GOT3 (cell line): ENCODE data around the gene LRP1.

Experiments
- DNase-seq: peaks from one replicate; lab custom pipeline; 2025; ENCODE audit warnings: mixed read lengths; lab: John Stamatoyannopoulos, UW

LRP1 gene

DNA sequence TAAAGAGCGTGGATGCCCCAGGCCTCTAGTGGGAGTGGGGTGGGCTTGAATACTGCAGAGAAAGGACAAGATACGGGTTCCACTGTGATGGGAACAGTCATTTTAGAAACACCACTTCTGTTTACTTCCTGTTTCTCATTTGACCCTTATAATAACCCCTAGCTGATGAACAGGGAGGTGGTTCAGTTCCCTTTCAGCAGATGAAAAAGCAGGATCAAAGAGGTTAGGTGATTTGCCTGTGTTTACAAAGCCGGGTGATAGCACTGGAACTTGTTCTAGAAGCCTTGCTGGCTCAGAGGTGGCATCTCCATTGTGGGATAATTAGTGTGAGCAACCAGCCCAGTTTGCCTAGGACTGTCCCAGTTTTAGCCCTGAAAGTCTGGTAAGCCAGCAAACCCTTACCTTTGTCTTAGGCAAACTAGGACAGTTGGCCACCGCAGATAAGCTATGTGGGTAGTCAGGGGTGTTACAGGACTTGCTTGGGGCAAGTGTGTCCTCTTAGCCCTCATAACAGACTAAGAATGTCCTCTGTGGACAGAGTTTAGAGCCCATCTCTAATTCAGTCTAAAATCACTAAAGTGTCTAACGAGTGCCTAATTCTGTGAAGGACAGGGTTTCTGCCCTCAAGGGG, 26.6 kb downstream of the LRP1 start:
- no peak for DNase-seq

DNA sequence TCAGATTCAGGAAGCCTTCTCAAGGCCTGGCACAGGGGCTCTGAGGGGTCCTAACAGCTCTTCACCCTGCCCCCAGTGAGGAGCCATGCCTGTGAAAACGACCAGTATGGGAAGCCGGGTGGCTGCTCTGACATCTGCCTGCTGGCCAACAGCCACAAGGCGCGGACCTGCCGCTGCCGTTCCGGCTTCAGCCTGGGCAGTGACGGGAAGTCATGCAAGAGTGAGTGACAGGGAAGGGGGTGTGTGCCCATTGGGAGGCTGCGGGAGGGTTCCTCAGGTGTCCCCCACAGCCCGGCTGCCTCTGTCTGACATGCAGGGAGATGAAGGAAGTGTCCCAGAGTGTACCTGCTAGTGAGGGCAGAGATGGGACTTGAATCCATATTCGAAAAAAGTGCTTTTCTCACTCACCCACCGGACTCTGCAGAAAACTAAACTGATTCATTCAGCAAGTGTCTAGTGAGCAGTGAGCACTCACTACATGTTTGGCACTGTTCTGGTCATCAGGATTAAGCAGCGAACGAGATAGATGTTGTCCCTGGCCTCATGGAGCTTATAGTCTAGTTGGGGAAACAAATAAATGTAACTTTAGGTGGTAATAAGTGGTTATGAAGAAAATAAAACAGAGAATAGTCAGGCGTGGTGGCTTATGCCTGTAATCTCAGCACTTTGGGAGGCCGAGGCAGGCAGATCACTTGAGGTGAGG, 28.6 kb downstream of the LRP1 start:
- DNase-seq = no peak

DNA sequence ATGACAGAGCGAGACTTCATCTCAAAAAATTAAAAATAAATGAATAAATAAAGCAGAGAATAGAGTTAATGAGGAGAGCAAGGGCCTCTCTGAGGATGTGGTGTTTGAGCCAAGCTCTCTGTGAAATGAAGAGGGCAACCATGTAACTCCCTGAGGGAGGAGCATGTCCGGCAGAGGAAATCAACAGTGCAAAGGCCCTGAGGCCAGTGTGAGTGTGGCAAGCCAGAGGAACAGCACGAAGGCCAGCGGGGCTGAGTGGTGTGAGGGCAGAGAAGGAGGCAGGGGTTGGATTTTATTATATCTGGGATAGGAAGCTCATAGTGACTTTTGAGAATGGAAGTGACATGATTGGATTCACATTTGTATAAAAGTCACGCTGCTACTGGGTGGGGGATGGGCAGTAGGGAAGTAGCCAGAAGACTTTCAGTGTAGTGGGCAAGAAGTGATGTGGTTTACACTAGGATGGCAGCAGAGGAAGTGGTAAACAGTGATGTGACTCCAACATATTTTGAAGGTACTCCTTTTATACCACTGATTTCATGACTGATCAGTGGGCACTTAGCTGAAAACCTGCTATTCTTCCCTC, 29.4 kb downstream of the LRP1 start:
- DNase-seq = no peak

DNA sequence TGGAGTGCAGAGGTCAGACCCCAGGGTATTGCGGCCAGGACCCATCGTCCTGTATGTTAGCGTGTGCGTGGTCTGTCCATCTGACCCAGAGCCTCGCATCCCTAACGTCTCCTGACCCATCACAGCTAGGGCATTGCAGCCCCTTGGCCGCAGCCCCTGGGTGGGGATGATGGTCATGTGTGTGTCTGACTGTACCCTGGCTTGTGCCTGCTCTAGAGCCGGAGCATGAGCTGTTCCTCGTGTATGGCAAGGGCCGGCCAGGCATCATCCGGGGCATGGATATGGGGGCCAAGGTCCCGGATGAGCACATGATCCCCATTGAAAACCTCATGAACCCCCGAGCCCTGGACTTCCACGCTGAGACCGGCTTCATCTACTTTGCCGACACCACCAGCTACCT, 29.9 kb downstream of the LRP1 start:
- DNase-seq = no peak

DNA sequence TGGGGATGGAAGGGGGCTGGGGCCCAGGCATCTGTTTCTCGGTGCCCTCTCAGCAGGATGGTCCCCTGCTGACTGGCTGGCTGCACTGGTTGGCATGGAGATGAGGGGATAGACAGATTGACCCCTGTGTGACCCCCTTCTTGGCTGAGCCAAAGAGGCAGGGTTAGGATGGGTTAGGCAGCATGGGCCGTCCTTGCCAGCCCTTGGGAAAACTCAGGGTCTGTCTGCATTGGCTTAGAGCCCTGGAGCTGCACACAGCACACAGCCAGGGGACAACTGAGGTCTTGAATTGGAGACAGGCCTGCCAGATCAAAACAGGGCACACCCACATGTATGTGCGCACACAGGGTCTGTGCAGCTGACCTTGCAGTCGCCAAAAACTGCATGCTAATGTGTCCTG, 30.4 kb downstream of the LRP1 start:
- no peak for DNase-seq

DNA sequence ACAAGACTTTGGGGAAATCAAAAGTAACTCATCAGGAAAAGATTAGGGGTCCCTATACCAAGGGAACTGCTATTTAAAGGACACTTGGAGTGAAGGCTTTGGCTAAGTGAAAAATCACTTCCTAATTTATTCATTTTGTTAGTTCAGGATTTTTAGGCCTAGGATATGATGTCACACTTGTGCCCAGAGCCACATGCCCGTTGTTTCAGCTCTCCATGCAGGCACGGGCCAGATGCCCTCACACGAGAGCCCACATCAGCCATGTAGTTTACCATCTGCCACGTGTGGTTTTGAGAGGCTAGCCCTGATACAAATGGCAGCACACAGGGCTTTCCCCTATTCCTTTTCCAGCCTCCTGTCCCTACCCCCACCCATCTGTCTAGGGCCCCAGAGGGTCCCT, 31.0 kb downstream of the LRP1 start:
- DNase-seq = no peak

DNA sequence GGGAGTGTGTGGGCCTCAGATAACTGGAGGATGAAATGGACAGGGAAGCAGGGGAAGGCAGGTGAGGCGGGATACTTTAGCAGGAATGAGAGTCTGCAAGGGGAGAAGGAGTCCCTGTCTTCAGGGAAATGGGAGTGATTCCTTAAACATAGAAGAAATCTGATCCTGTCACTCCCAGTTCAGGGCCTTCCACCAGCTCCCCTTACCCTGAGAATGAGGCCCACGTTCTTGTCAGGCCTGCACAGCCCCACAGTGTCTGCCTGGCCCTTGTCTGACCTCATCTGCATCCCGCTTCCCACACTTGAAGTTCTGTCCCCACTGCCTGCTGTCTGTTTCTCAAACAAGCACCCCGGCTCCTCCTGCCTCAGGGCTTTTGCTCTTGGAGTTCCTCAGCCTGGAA, 31.8 kb downstream of the LRP1 start:
- no peak for DNase-seq

DNA sequence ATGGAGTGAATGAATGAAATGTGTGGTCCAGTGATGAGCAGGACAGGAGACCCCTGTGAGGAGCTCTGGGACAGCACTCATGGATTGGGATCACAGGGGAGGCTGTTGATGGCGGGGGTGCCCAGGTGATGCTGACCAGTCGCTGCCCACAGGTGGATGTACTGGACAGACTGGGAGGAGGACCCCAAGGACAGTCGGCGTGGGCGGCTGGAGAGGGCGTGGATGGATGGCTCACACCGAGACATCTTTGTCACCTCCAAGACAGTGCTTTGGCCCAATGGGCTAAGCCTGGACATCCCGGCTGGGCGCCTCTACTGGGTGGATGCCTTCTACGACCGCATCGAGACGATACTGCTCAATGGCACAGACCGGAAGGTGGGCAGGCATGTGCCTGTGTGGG, 32.5 kb downstream of the LRP1 start:
- no peak for DNase-seq

DNA sequence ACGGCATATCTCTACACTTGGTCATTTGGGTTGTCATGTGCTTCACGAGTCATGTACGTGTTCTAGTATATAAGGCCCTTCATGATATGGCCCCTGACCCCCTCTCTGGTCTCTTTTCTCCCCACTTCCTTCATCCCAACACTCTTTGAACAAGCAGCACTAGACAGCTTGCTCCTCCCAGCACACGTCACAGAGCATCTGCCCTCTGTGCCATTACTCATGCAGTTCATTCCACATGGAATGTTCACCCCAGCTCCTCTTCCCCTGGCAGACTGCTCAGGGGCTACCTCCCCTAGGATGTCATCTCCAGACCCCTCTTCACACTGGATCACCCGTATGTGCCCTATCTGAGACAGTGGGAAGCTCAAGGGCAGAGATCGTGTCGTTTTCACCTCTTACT, 33.2 kb downstream of the LRP1 start:
- no peak for DNase-seq

DNA sequence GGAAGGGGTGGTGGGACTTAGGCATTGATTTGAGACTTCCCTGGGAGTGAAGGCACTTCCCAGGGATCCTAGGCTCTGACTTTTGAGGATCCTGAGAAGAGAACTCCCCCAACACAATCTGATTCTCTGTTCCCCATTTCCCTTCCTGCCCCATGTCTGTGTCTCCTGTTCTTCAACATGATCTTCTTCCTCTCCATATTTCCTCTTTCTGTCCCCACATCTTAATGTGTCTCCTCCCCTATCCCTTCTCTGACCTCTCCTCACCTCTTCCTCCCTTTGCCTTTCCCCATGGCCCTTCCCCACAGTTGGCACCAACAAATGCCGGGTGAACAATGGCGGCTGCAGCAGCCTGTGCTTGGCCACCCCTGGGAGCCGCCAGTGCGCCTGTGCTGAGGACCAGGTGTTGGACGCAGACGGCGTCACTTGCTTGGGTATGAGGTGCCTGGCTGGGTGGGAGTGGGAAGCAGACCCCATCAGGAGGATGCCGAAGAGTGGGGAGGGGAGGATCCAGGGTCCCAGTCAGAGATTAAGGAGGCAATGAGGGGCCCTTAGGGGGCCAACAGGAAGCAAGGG, 34.4 kb downstream of the LRP1 start:
- no peak for DNase-seq

DNA sequence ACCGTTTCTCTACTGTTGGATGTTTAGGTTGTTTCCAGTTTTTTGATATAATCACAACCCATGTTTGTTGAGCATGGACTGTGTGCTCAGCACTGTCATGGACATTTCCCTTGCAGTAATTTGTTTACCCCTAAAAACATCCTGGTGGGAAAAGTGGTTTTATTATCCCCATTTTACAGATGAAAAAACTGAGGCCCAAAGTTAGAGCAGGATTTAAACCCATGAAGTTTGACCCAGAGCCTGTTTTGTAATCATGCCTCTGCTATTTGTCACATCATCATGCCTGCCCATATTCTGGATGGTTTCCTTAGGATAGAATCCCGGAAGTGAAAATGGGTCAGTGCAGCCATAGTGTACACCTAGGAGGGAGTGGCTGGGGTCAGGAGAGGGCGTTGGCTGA, 36.2 kb downstream of the LRP1 start:
- no peak for DNase-seq

DNA sequence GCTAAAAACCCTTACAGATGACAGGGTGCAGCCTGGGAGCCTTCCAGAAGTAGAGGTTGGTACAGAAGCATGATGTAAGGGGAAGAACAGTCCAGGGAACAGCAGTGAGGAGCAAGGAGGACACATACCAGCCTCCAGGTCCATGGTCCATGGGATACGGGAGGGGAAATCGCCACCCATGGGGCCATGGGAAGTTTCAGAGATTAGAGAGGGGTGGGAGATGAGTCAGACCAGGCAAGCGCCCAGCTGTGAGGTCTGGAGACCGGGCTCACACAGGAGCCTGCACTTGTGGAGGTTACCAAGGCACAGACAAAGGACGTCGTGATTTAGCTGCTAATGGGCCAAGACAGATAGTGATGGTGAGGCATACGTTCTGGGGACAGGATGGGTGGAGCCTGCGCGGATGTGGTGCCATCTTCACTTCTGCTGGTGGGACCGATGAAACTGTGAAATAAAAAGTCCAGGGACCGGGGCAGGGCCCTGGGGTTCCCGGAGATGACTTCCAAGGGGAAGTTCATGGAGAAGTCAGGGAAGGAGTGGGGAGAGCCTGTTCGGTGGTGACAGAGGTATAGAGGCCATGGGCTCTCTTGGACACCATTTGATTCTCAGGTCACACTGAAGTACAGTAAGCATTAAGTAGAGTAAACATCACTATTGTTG, 36.8 kb downstream of the LRP1 start:
- DNase-seq = no peak

DNA sequence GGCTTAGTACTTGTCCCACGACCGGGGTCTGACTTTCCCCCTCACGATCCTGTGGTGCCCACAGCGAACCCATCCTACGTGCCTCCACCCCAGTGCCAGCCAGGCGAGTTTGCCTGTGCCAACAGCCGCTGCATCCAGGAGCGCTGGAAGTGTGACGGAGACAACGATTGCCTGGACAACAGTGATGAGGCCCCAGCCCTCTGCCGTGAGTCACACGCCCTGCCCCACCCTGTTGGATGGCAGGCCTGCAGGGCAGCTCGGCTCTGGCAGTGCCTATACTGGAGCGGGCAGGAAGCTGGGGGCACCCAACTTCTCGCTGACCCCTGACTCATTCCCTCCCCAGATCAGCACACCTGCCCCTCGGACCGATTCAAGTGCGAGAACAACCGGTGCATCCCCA, 37.5 kb downstream of the LRP1 start:
- DNase-seq = no peak

DNA sequence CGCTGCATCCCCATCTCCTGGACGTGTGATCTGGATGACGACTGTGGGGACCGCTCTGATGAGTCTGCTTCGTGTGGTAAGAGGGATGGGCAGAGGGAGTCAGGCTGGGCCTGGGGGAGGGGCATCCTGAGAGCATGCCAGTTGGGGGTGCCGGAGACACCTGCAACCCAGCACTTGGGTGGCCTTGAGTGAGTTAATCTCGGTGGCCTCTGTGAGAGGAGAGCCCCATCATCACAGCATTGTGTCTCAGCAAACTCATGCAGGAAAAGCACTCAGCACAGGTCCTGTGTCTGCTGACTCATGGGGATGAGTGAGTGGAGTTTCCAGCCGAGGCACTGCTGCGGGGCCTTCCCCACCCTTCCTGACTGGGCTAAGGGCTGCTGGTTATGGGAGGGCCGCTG, 38.7 kb downstream of the LRP1 start:
- DNase-seq = no peak

DNA sequence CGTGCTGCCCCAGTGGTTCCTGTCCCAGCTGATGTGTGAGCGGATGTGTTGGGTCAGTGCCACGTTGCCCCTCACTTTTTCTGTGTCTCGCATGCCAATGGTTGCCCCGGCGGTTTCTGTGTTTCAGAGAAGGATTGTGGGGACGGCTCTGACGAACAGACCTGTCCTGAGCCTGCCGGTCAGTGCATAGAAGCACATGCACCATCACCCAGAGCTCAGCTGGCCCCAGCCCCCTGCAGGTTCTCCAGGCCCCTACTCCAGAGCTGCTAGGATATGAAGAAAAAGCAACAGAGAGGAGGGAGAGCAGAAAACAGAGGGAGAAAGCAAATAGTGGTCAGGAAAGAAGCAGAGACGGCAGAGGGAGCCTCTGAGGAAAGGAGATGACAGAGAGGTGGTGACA, 39.8 kb downstream of the LRP1 start:
- no peak for DNase-seq

DNA sequence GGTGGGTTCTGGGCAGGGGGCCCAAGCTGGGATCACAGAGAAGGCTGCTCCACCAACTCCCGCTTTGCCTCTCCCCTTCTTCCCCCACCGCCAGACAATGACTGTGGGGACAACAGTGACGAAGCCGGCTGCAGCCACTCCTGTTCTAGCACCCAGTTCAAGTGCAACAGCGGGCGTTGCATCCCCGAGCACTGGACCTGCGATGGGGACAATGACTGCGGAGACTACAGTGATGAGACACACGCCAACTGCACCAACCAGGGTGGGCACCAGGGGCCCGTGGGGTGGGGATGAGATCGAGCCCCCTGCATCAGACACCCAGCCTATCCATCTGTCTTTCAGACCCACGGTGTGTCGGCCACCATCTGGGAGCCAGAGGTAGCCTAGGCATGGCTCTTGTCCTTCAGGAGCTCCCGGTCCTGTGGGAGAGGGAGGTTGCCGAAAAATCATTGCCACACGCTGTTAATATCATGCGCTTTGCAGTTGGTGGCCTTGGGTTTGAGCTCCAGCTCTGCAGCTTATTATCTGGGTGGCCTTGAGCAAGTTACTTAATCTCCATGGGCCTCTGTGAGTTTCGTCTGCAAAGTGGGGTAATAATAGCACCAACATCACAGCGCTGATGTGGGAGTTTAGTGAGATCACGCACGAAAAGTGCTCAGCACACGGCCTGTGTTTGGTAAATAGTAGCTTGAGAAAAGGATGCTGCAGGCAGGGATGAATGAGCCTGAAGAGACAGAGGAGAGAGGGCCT, 40.9 kb downstream of the LRP1 start:
- DNase-seq = no peak

DNA sequence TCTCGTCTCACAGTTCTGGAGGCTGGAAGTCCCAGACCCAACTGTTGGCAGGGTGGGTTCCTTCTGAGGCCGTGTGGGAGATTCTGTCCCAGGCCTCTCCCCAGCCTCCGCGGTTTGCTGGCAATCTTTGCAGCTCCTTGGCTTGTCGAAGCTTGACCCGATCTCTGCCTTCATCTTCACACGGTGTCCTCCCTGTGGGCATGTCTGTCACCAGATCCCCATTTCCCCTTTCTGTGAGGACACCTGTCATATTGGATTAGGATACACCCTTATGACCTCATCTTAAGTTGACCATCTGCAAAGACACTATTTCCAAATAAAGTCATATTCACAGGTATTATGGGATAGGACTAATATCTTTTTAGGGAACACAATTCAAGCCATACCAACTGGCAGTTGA, 41.7 kb downstream of the LRP1 start:
- DNase-seq = no peak

DNA sequence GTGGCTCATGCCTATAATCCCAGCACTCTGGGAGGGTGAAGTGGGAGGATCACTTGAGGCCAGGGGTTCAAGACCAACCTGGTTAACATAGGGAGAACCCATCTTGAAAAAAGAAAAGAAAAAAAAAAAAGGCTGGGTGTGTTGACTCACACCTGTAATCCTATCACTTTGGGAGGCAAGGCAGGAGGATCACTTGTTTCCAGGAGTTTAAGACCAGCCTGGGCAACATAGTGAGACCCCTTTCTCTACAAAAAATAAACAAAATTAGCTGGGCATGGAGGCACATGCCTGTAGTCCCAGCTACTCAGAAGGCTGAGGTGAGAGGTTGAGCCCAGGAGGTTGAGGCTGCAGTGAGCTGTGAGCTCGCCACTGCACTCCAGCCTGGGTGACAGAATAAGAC, 42.1 kb downstream of the LRP1 start:
- no peak for DNase-seq

DNA sequence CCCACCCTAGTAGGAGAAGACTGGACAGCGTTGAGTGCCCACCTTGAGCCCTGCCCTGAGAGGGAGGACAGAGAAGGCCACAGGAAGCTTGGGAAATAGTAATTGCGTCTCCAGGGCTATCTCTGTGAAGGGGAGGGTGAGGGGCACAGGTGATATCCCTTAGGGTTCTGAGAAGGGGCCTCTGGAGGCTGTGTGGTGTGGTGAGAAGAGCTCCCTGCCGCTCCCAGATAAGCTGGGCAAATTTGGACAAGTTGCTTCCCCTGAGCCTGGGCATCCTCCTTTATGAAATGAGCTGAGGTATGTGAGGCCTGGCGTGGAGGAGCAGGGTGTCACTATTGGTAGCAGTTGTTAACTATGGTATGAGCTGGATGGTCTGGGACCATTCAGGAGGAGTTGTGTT, 42.6 kb downstream of the LRP1 start:
- no peak for DNase-seq

DNA sequence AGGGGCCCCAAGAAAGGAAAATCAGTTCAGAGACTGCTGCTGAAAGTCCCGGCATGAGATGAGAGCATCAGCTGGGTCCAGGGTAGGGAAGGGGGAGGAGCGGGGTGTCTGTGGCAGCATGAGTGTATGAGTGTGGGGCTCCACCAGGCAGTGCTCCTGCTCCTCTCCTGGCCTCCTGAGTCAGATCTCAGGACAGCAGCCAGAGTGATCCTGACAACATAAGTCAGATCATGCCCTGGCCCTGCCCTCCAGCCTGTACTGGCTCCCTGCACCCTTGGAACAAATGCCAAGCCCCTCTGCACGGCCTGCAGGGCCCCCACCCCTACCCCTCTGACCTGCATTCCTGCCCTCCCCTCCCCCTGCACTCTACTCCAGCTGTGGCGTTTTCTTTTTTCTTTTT, 43.4 kb downstream of the LRP1 start:
- DNase-seq = no peak

DNA sequence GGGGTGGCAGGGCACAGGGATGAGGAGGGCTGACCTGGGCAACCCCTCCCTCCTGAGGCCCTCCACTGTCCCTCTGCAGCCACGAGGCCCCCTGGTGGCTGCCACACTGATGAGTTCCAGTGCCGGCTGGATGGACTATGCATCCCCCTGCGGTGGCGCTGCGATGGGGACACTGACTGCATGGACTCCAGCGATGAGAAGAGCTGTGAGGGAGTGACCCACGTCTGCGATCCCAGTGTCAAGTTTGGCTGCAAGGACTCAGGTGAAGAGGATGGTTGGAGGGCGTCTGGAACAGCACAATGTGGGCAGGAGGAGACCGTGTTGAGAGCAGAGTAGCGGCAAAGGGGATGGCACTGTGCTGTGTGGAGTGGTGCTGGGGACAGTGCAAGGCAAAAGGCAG, 44.8 kb downstream of the LRP1 start:
- no peak for DNase-seq

DNA sequence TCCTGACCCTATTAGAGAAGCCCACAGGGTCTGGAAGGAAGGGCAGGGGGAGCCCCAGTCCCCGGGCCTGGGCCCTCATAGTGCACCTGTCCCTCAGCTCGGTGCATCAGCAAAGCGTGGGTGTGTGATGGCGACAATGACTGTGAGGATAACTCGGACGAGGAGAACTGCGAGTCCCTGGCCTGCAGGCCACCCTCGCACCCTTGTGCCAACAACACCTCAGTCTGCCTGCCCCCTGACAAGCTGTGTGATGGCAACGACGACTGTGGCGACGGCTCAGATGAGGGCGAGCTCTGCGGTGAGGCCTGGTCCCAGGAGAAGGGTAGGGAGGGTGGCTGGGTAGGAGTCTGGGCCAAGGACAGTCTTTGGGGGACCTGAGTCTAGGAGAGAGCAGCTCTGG, 45.4 kb downstream of the LRP1 start:
- no peak for DNase-seq
